Esophagus squamous epithelium (tissue), 5 donors: ENCODE data around the gene DNAL1. TPM values are rescaled to one million over a fixed set of nuclear protein-coding genes. Genes with fewer than 3 reads are reported as not detected.

Experiments
- DNase-seq: peaks from one replicate; lab custom pipeline; 2025; lab: John Stamatoyannopoulos, UW
- H3K27ac ChIP-seq, 4 donors: fragments of 200-600 bp; sonication (generic); one replicate each; pipeline ENCODE4 v1.5.1; 2016 to 2019; ENCODE audit warnings: mild to moderate bottlenecking in 1 of 4
- H3K27me3 ChIP-seq, 4 donors: fragments of 200-600 bp; sonication (generic); 1 replicate in 3 of 4; 2 replicates in 1 of 4; pipeline versions ENCODE4 v1.5.1 to v1.6.0; 2017 to 2021; ENCODE audit warnings: antibody characterized with exemption in 1 of 4
- H3K36me3 ChIP-seq, 3 donors: fragments of 200-600 bp; sonication (generic); one replicate each; pipeline ENCODE4 v1.5.1; 2016 to 2019
- H3K4me1 ChIP-seq, 3 donors: fragments of 200-600 bp; sonication (generic); one replicate each; pipeline ENCODE4 v1.5.1; 2017 to 2019
- H3K4me3 ChIP-seq, 4 donors: fragments of 200-600 bp; sonication (generic); 1 replicate in 3 of 4; 2 replicates in 1 of 4; pipeline ENCODE4 v1.5.1; 2016 to 2019; ENCODE audit warnings: mild to moderate bottlenecking in 2 of 4, moderate library complexity in 1 of 4
- H3K9me3 ChIP-seq, 3 donors: fragments of 200-600 bp; sonication (generic); one replicate each; pipeline ENCODE4 v1.5.1; 2016 to 2019
- CTCF ChIP-seq, 6 experiments: fragments of 450-650 bp in 4 of 6; fragments of 200-600 bp in 2 of 6; sonication (generic) in 2 of 6; IDR thresholded peaks; one replicate each; pipeline ENCODE4 v1.5.1; 2016 to 2019; ENCODE audit warnings: antibody characterized with exemption in 6 of 6, mild to moderate bottlenecking in 4 of 6, moderate library complexity in 4 of 6
- POLR2A ChIP-seq, 4 donors: fragments of 450-650 bp; IDR thresholded peaks; one replicate each; pipeline ENCODE4 v1.6.1; 2017; ENCODE audit warnings: antibody characterized with exemption in 4 of 4, mild to moderate bottlenecking in 4 of 4, moderate library complexity in 3 of 4
- WGBS, 2 donors: methylation state at CpG; one replicate each; pipeline ENCODE4 v1.1.5; 2018; 5-methylcytosine and 5-hydroxymethylcytosine counted together
- intact Hi-C: fragments of 100-400 bp; cut with DNase I; formaldehyde crosslinking; loops from one replicate; pipeline ENCODE4 v1.15.0; 2022
- total RNA-seq, 4 donors: library from RNA; depleted of rRNA; stranded (reverse); fragments of >200 nt; gene quantifications; one replicate each; pipeline ENCODE4 v1.1.0, GENCODE V29; 2016
- donor health status: DM: yes; HTN: yes; CAD: no.

DNAL1 gene
- total RNA-seq, 4 donors from 2014 or later: 1.8 to 6.4 (median 4.1) TPM

DNA sequence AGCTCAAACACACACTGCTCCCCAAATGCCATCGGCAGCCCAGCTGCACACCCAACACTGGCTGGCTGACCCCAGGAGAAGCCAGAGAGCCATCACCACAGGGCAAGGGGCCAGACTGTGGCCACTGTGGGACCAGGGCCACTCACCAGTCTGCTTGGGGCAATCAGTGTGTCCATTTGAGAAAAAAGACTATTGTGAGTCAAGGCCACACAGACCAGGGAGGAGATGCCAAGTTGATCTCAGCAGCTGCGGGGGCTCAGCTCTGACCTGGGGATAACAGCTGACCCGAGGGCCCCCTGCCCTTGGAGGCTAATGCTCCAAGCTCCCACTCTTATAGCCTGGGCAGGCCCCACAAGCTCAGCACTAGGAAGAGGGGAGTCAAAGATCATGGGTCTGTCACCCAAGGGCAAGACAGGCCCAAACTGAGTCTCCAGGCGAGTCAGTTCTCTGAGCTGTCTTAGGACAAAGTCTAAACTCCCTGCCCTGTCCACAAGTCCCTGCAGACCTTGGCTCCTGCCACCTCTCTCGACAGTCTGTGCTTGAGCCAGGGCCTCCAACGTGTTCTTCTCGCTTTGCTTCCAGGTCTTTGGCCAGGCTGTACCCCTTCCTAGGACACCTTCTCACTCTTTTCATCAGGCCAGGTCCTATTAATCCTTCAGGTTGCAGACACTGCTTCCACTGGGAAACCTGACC, 99.5 kb downstream of the DNAL1 start:
- WGBS, 2 donors: 36 to 40% methylated on average over 7 of the region's 7 CpGs
- H3K4me3 ChIP-seq: no peak overlapping the region
- no peak for DNase-seq
- H3K27me3 ChIP-seq: no peaks in the 10 kb centered on the region
- TF ChIP-seq POLR2A (IDR thresholded peaks at IDR 0.05) (no peak), CTCF (IDR thresholded peaks at IDR 0.05) (no peak)
- H3K36me3 ChIP-seq: peaks cover 0 to 7% (median 6%) of the 10 kb centered on the region in 3 donors
- H3K4me1 ChIP-seq: peaks cover 84 to 100% (median 95%) of the 10 kb centered on the region in 3 donors
- H3K27ac ChIP-seq: peak overlapping the region; percentile 85 to 100 (median 94)
- intact Hi-C loops: no loop called here
- no peaks in the 10 kb centered on the region for H3K9me3 ChIP-seq

GRCh38 chr14:73744874-73745529, 100.2 kb downstream of the DNAL1 start:
- peaks cover 0 to under 1% (median 0%) of the 10 kb centered on the region in 3 donors for H3K36me3 ChIP-seq
- peak overlapping the region; percentile 85 to 100 (median 94) for H3K27ac ChIP-seq
- intact Hi-C loops: no loop called here
- no peaks in the 10 kb centered on the region for H3K9me3 ChIP-seq
- 30 to 44% methylated on average over 2 to 4 of the region's 6 CpGs for WGBS, 2 donors
- H3K4me3 ChIP-seq: no peak overlapping the region
- H3K27me3 ChIP-seq: no peaks in the 10 kb centered on the region
- no peak for DNase-seq
- peaks cover 82 to 100% (median 95%) of the 10 kb centered on the region in 3 donors for H3K4me1 ChIP-seq
- TF ChIP-seq CTCF (IDR thresholded peaks at IDR 0.05): no peak
- peak in 1 of 4 donors; percentile 38 for TF ChIP-seq POLR2A (IDR thresholded peaks at IDR 0.05)

DNA sequence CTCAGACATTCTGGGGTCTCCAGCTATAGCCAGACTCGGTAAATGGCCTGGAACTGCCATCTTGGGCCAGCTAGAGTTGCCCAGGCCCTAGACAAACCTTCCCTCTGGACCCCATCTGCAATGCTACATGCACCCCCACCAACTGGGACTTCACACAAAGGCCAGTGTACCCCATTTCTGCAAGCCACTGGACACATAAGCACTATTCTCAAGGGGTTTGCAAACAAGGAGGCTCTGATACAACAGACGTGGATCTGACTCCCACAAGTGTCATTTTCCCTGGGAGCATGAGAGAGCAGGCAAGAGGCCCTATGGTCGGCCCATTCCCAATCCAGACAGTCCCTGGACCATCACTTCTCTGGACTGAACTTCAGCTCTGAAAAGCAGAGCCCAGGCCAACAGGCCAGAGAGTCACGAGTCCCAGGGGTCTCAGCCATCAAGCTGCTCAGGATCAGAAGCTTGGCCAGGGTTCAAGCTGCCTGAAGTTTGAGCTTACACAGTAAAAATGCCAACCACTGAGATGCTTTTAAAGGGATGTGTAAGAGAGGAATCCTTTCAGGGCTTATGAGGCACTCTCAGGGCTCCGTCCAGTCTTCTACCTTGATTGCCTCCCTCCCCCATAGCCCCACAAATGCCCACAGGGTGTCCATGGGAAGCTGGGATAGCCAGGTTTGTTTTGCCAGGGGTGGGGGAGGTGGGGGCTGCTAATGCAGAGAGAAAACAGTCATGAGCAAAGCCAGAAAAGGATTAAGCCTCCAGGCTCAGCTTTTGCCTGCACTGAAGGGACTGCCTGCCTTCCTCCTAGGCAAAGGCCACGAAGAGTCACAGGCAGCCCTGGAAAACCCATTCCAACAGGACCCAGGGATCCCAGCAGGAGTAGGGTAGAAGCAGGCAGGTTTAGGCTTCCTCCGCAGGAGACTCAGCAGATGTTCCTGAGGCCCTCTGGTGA, 101.1 kb downstream of the DNAL1 start:
- no peak overlapping the region for H3K4me3 ChIP-seq
- no peak for TF ChIP-seq CTCF (IDR thresholded peaks at IDR 0.05)
- no peak for TF ChIP-seq POLR2A (IDR thresholded peaks at IDR 0.05)
- H3K4me1 ChIP-seq: peaks cover 82 to 100% (median 95%) of the 10 kb centered on the region in 3 donors

DNA sequence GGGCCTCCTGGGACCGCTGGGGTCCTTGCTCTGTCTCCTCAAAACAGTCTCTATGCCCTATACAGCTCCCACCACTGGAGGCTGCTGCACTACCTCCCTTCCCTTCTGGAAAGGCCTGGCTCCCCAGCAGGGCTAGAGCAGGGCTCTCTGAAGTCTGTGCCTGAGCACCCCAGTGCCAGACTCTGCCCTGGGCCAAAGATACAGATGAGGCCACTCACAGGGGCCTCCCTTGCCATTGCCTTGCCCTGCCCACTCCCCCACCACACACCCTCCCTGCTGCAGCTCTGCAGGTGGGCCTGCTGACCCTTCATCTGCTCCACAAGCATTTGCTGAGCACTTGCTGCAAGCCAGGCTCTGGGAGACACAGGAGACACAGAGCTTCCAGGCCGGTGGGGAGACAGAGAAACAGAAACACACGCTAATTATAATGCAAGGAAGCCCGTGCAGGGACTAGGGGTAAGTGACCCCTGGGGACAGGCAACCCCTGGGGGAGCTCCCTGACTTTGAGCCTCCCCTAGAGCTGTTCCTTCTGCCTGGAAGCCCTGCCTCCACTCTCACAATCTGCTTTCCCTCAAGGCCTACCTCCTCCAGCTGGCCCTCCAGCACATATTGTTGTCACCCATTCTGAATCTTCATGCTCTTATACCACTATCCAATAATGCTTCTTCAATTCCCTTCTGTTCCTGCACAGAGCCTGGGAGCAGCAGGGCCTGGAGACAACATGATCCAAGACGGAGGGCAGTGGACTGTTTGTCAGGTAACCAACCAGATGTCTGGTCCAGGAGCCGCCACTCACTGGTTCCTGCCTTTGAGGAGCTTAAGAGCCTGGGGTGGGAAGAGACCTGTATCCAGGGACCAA, 102.0 kb downstream of the DNAL1 start:
- TF ChIP-seq POLR2A (IDR thresholded peaks at IDR 0.05): no peak
- TF ChIP-seq CTCF (IDR thresholded peaks at IDR 0.05): peak in 2 of 6 experiments; percentile 25 to 34
- H3K27ac ChIP-seq: peak overlapping the region; percentile 85 to 100 (median 94)
- intact Hi-C loops: no loop called here
- no peaks in the 10 kb centered on the region for H3K27me3 ChIP-seq
- DNase-seq: no peak
- peaks cover 82 to 100% (median 95%) of the 10 kb centered on the region in 3 donors for H3K4me1 ChIP-seq
- whole genome bisulfite sequencing, 2 donors: 14 to 58% methylated on average over 1 to 2 of the region's 6 CpGs
- H3K36me3 ChIP-seq: no peaks in the 10 kb centered on the region
- no peaks in the 10 kb centered on the region for H3K9me3 ChIP-seq
- H3K4me3 ChIP-seq: no peak overlapping the region

More for the DNA sequence above, 101.1 kb downstream of the DNAL1 start:
- intact Hi-C loops: no loop called here
- DNase-seq: no peak
- Histone ChIP-seq H3K9me3 (no peaks in the 10 kb centered on the region), H3K36me3 (no peaks in the 10 kb centered on the region), H3K27ac (peak overlapping the region; percentile 85 to 100 (median 94)), H3K27me3 (no peaks in the 10 kb centered on the region)
- 53 to 56% methylated on average over 5 to 7 of the region's 7 CpGs for WGBS, 2 donors
